SJSA1 (cell line): ENCODE data around the gene CDRT15L2. TPM values are rescaled to one million over a fixed set of nuclear protein-coding genes. Genes with fewer than 3 reads are reported as not detected.
"Not testable (repeated sequence)": the region's sequence is repeated elsewhere in the genome, so short reads cannot be mapped to it uniquely, and the experiment has no call there.

Experiments
- DNase-seq, 2 experiments: peaks; one replicate each; pipeline ENCODE4 v3.0.0-alpha.2; 2015 to 2020; ENCODE audit warnings: low spot score in 2 of 2, low read depth in 1 of 2
- H3K27ac ChIP-seq: fragments of 250-450 bp; sonication (Bioruptor Pico); 2 replicates; pipeline ENCODE4 v1.5.1; 2020; ENCODE audit warnings: mild to moderate bottlenecking, moderate library complexity
- H3K27me3 ChIP-seq: fragments of 250-450 bp; sonication (Bioruptor Pico); replicated peaks from 2 replicates; pipeline ENCODE4 v1.5.1; 2020; ENCODE audit warnings: mild to moderate bottlenecking, moderate library complexity
- H3K36me3 ChIP-seq: fragments of 250-450 bp; sonication (Bioruptor Pico); 2 replicates; pipeline ENCODE4 v1.5.1; 2020; ENCODE audit warnings: mild to moderate bottlenecking
- H3K4me1 ChIP-seq: fragments of 250-450 bp; sonication (Bioruptor Pico); replicated peaks from 2 replicates; pipeline ENCODE4 v1.6.1; 2021; ENCODE audit warnings: mild to moderate bottlenecking
- H3K4me3 ChIP-seq: fragments of 250-450 bp; sonication (Bioruptor Pico); 2 replicates; pipeline ENCODE4 v1.5.1; 2020; ENCODE audit warnings: mild to moderate bottlenecking
- H3K9me3 ChIP-seq: fragments of 250-450 bp; sonication (Bioruptor Pico); replicated peaks from 2 replicates; pipeline ENCODE4 v1.5.1; 2020; ENCODE audit warnings: mild to moderate bottlenecking
- total RNA-seq: library from RNA; depleted of rRNA; stranded (reverse); fragments of >200 nt; shearing (Covaris generic); gene quantifications from 2 replicates; pipeline ENCODE4 v1.2.3, GENCODE V29; 2014

Gene CDRT15L2
- total RNA-seq, 1 experiment from 2014 or later, result not detected

DNA sequence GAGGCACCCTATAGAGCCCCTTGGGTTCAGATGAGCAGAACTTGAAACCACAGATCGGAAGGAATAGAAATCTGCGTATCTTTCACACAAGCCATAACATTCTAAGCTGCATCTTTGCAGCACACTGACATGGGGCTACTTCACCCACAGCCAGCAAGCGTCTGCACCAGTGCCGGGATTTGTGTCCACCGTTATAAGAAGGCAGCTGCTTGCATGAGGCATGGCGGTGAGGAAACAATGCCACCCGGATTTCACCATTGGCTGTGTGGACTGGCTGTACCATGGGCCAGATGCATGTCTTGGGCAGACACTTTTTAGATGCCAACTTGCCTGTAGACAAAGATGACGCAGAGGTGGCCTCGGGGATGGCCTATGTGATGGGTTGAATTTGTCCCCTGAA lies 20.5 kb upstream of the CDRT15L2 start:
- not testable (repeated sequence) for DNase-seq, H3K36me3 ChIP-seq, H3K4me3 ChIP-seq, H3K27ac ChIP-seq, H3K9me3 ChIP-seq, H3K27me3 ChIP-seq, H3K4me1 ChIP-seq

DNA sequence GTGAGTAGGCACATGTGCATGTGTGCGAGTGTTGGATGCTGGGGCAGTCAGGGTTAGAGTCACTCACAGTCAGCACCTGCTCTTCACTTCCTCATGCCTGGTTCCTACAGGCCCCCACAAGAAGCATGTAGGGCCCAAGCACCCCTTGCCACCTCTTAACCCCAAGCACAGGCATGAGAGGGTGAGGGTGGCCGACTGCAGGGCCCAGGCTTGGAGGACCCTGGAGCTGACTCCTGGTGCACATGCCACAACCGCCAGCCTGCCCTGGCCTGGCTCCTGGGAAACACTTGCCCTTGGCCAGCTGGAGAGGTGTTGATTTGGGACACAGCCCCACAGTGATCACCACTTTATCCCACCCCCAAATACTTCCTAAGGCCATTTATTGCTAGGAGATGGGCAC lies 16.9 kb upstream of the CDRT15L2 start:
- DNase-seq, result no peak
- Histone ChIP-seq H3K27me3 (no peaks in the 10 kb centered on the region), H3K4me1 (no peaks in the 10 kb centered on the region), H3K4me3 (no peak overlapping the region), H3K36me3 (no peaks in the 10 kb centered on the region), H3K27ac (no peak overlapping the region), H3K9me3 (no peaks in the 10 kb centered on the region)

DNA sequence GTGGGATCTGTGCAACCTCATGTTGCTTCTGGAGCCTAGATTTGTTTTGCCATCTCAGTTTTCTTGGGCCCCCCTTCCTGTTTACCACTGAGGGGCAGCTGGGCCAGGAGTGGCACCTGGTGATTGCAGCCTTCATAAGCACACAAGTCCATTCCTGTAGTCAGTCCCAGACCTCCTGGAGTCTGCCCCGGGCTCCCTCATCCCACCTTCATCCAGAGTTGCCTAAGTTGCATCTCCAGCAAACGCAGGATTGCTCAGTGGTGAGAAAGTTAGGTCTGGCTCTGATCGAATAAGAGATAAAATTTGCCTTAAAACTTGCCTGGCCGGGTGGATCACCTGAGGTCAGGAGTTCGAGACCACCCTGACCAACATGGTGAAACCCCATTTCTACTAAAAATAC lies 14.3 kb upstream of the CDRT15L2 start:
- not testable (repeated sequence) for DNase-seq, H3K27me3 ChIP-seq, H3K9me3 ChIP-seq

DNA sequence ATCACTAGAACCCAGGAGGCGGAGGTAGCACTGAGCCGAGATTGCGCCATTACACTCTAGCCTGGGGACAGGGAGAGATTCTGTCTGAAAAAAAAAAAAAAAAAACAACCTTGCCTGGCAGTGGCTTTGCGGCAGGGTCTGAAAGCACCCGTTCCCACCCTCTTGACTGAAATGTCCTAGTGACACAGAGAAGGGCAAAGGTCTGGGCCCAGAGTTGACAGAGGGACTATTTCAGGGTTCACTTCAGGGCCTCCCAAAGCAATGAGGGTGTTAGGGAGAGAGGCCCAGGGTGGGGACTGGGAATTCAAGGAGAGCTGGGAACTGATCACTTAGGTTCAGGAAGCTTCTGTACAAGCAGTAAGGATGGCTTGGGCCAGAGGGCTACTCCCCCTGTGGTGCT lies 13.8 kb upstream of the CDRT15L2 start:
- Histone ChIP-seq H3K36me3 (no peaks in the 10 kb centered on the region), H3K4me3 (no peak overlapping the region), H3K27ac (no peak overlapping the region), H3K9me3 (no peaks in the 10 kb centered on the region), H3K27me3 (no peaks in the 10 kb centered on the region), H3K4me1 (no peaks in the 10 kb centered on the region)
- no peak for DNase-seq

More for the DNA sequence above, 14.3 kb upstream of the CDRT15L2 start:
- H3K4me3 ChIP-seq, H3K4me1 ChIP-seq, H3K36me3 ChIP-seq, H3K27ac ChIP-seq: not testable (repeated sequence)

DNA sequence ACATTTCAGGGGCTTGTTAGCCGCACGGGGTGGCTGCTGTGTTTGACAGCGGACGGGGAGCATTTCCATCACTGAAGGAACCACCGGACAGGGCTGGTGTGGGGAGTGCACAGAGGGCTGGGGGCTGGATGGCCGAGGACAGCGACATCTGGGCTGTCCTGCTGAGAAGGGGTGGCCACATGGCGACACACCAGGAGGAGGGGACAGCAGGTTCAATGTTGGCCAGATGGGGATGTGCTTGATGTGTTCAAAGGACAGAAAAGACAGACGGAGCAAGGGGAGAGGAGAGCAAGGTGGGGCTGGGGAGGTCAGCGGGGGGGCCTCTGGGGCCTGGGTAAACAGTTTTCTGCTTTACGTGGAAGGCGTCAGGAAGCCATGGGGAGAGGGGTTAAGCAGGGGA lies 12.8 kb upstream of the CDRT15L2 start:
- DNase-seq, H3K9me3 ChIP-seq, H3K27ac ChIP-seq: not testable (repeated sequence)

DNA sequence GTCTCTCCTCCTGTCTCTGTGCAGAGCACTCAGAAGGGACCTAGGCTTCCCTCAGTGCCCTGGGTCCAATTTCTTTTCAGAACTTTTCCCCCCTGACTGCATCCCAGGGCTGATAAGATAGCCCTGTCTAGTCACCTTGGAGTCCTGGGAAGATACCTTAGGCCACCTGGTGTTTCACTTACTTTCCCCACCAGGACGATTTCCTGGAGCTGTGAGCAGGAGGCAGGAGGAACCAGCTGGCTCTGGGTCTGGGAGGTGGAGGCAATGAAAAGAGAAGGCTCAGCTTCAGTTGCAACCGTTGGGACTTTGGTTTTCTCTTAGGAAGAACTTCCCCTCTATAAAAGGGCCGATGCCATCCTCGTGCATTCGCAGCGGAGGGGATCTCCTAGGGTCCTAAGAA lies 12.1 kb upstream of the CDRT15L2 start:
- H3K36me3 ChIP-seq, H3K4me1 ChIP-seq, DNase-seq, H3K4me3 ChIP-seq, H3K27ac ChIP-seq, H3K9me3 ChIP-seq, H3K27me3 ChIP-seq: not testable (repeated sequence)

More for the DNA sequence above, 12.8 kb upstream of the CDRT15L2 start:
- not testable (repeated sequence) for H3K27me3 ChIP-seq, H3K36me3 ChIP-seq, H3K4me1 ChIP-seq, H3K4me3 ChIP-seq

DNA sequence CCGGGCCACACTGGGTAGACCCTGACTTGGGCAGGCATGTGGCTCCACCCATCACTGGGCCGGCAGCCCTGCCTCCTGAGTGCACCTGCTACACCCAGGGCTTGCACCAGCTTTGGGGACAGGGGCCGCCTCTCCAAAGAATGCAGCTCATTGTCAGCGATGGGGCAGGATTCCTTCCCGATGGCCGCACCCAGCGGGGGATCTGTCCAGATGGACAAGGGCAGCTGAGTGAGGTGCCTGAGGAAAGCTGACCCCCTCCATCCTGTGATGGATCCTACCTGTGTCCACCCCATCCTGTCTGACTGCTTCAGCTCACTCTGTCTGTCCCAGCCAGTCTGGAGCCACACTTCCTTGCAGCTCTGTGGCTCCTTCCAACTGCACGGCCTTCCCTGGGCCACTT lies 10.9 kb upstream of the CDRT15L2 start:
- not testable (repeated sequence) for H3K27ac ChIP-seq, H3K36me3 ChIP-seq, H3K4me3 ChIP-seq, H3K27me3 ChIP-seq, H3K9me3 ChIP-seq, H3K4me1 ChIP-seq
- peak in 1 of 2 experiments; percentile 42 for DNase-seq

DNA sequence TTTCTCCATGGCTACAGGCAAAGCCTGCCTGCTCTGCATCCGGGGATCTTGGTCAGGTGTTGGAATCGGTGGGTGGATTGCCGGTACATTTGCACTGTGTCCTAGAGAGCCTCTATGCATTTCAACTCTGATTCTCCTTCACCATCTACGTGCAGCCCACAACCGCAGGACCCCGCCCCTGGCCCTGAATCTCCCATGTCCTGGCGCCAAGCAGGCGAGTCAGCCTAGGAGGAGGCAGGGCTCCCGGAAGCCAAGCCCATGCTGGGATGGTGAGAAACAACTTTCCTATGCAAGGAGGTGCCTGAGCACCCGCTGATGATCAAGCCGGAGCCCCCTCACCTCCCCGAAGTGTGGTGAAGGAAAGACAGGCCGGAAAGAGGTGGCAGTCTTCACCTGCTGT lies 7.9 kb upstream of the CDRT15L2 start:
- not testable (repeated sequence) for H3K27ac ChIP-seq, H3K36me3 ChIP-seq, H3K9me3 ChIP-seq, H3K4me1 ChIP-seq, H3K4me3 ChIP-seq, H3K27me3 ChIP-seq, DNase-seq

DNA sequence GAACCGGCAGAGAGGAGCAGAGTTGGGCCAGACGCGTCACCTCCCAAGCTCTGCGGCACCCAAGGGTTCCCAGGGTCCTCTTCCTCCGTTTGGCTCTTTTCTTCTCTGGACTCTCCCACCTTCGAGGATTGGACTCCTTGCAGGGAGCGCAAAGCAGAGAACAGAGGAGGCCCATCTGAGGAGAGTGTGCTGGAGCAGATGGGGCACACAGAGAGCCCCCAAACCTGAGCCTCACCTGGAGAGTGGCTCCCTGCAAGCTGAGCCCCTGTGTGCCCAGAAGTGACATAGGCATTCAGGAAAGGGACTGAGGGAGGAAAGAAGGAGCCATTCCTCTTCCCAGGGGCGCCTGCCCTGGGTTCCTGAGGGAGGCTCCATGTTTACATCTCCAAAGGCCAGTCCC lies 6.3 kb upstream of the CDRT15L2 start:
- DNase-seq, H3K27me3 ChIP-seq, H3K4me1 ChIP-seq, H3K36me3 ChIP-seq, H3K9me3 ChIP-seq, H3K4me3 ChIP-seq, H3K27ac ChIP-seq: not testable (repeated sequence)

DNA sequence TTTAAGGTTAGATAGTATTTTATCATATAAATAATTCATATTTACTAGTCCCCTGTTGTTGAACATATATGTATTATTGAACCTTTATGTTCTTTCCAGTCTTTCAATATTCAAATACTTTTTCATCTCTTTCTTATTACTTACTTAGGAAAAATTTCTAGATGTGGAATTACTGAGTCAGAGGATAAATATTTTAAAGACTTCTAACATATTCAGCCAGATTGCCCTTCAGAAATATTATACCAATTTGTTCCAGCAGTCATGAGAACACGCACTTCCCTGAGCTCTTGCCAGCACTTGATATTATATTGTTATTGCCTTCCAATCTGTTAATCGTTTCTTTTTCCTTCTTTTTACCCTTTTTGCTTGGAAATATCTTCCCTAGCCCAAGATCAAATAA lies 4.5 kb upstream of the CDRT15L2 start:
- not testable (repeated sequence) for H3K27ac ChIP-seq, H3K9me3 ChIP-seq, H3K36me3 ChIP-seq, H3K4me3 ChIP-seq, H3K4me1 ChIP-seq, H3K27me3 ChIP-seq, DNase-seq

DNA sequence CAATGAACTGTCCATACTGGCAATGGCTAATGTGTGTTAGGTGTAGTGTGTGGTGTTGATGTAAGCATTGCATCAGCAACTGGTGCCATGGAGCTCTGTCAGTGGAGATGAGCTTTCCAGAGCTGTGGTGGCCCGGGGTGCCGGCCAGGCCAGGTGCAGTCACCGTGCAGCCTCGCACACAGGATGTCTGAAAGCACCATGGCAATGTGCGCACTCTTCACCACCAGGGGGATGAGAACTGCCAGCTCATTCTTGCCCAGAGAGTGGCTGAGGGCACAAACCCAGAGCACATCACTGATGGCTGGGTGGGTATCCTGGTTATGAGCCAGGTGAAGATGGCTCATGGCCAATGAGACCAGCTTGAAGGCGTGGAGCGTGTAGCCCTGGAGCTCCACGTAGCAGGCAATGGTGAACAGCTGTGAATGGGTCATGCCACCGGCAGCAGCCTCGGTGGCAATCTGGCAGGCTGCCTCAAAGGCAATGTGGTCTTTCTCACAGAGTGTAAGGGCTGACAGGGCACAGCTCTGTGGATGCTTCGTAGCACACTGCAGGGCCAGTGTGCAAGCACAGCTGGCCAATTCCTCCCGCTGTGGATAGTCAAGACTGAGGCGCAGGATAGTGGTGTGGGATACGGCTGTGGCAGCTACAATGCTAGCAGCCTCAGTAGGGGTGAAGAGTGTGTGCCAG lies 4.5 kb downstream of the CDRT15L2 start:
- H3K27me3 ChIP-seq, DNase-seq, H3K36me3 ChIP-seq, H3K9me3 ChIP-seq, H3K4me3 ChIP-seq, H3K27ac ChIP-seq, H3K4me1 ChIP-seq: not testable (repeated sequence)

DNA sequence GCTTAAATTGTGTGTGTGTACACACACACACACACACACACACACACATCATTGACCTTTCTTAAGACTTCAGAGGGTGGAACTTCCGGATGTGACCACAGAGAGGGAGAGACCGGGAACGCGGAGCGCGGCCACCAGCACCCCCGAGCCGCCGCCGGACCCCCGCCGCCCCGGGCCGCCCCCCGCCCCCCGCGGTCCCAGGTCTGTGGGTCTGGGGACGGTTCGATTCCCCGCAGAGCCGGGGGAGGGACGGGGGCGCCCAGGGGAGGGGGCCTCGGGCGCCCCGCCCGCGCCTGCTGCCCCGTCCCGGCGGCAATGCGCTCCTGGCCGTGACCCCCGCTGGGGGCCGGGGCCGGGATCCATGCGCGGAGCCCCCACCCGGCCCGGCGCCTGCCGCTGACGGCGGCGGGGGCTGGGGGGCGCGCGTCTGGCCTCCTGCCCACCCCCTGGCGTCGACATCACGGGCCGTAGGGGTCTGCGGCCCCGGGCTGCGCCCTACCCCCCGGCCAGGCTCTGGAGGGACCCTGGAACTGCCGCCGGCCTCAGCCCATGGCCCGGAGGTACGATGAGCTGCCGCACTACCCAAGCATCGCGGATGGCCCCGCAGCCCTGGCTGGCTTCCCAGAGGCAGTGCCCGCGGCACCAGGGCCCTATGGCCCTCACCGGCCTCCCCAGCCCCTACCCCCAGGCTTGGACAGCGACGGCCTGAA lies 9.4 kb downstream of the CDRT15L2 start:
- not testable (repeated sequence) for H3K27ac ChIP-seq, DNase-seq, H3K36me3 ChIP-seq, H3K4me1 ChIP-seq, H3K27me3 ChIP-seq, H3K9me3 ChIP-seq, H3K4me3 ChIP-seq

DNA sequence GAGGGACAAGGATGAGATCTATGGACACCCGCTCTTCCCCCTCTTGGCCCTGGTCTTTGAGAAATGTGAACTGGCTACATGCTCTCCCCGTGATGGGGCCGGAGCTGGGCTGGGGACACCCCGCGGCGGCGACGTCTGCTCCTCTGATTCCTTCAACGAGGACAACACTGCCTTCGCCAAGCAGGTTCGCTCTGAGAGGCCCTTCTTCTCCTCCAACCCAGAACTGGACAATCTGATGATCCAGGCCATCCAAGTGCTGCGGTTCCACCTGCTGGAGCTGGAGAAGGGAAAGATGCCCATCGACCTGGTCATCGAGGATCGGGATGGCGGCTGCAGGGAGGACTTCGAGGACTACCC lies 9.9 kb downstream of the CDRT15L2 start:
- H3K27ac ChIP-seq, DNase-seq, H3K36me3 ChIP-seq, H3K27me3 ChIP-seq, H3K4me3 ChIP-seq, H3K4me1 ChIP-seq, H3K9me3 ChIP-seq: not testable (repeated sequence)

DNA sequence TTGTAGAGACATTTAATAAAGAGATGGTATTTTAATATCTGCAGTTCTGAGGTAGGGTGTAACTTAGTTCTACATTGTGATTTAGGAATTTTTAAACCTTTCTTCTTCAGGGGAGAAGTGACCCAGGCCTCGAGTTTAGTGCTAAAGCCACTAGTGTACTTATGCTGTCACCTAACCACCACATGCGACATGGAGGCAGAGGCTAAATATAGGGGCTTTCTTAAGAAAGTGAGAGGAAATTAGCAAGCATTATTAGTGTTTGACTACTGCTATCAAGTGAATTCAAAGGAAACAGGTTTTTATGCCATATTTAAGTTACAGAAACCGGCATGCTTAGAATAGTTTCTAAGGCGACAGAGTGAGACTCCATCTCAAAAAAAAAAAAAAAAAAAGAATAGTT lies 11.5 kb downstream of the CDRT15L2 start:
- not testable (repeated sequence) for H3K4me3 ChIP-seq, H3K4me1 ChIP-seq, H3K9me3 ChIP-seq, H3K27ac ChIP-seq, H3K36me3 ChIP-seq, DNase-seq, H3K27me3 ChIP-seq

DNA sequence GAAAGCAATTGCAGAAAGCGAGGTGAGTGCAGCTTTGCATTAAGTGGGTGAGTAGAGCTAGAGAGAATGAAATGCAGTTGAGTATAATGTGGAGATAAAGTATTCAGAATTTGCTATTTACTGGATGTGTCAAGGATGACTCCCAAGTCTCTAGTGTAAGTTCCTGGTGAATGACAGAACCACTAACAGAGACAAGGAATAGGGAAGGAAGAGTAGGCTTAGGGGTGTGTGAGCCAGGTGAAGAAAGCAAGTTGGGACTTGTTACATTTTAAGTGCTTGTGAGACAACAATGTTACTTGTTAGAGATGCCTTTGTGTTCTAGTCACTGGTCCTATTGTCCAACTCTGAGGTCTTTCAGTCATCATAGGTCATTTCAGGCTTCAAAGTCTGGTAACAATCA lies 26.0 kb downstream of the CDRT15L2 start:
- DNase-seq, H3K9me3 ChIP-seq, H3K36me3 ChIP-seq, H3K4me1 ChIP-seq, H3K4me3 ChIP-seq, H3K27ac ChIP-seq, H3K27me3 ChIP-seq: not testable (repeated sequence)
